Lower leg skin (tissue), 4 donors: ENCODE data around the gene METTL13. TPM values are rescaled to one million over a fixed set of nuclear protein-coding genes. Genes with fewer than 3 reads are reported as not detected.

ENCODE experiments used
- DNase-seq, 2 donors: peaks; one replicate each; pipeline ENCODE4 v3.0.0-alpha.2; 2019; ENCODE audit warnings: low spot score in 2 of 2
- H3K4me3 ChIP-seq: fragments of 200-600 bp; sonication (generic); 2 replicates; pipeline ENCODE4 v1.5.1; 2017; ENCODE audit warnings: mild to moderate bottlenecking, low read depth; ENCODE audit not compliant: poor library complexity, severe bottlenecking
- CTCF ChIP-seq, 3 donors: fragments of 450-650 bp; IDR thresholded peaks; one replicate each; pipeline ENCODE4 v1.5.1; 2016; ENCODE audit warnings: antibody characterized with exemption in 3 of 3, mild to moderate bottlenecking in 3 of 3, moderate library complexity in 2 of 3
- POLR2A ChIP-seq, 2 donors: fragments of 450-650 bp; IDR thresholded peaks; one replicate each; pipeline ENCODE4 v1.6.1; 2016 to 2017; ENCODE audit warnings: antibody characterized with exemption in 2 of 2, mild to moderate bottlenecking in 1 of 2, moderate library complexity in 1 of 2
- WGBS, 2 donors: methylation state at CpG; one replicate each; pipeline ENCODE4 v1.1.5; 2018; 5-methylcytosine and 5-hydroxymethylcytosine counted together
- intact Hi-C: fragments of 100-400 bp; cut with DNase I; formaldehyde crosslinking; loops from one replicate; pipeline ENCODE4 v1.15.0; 2023; ENCODE audit warnings: low total_unique reads
- total RNA-seq, 4 donors: library from RNA; depleted of rRNA; stranded (reverse); fragments of >200 nt; gene quantifications; one replicate each; pipeline ENCODE4 v1.1.0, GENCODE V29; 2016

METTL13 gene
- 10 to 100 TPM; 10.2 to 25.4 (median 17.7) TPM for total RNA-seq

- peak within 1 kb of the TSS; percentile 71 for H3K4me3 ChIP-seq
- TF ChIP-seq POLR2A (IDR thresholded peaks at IDR 0.05) (no peak), CTCF (IDR thresholded peaks at IDR 0.05) (no peak)
- DNase-seq, result peak; percentile 98 to 100
- intact Hi-C loops, result no loop called here
- 0 to 1% methylated on average over 56 to 57 of the region's 57 CpGs for WGBS, 2 donors
Observed at GRCh38 chr1:171781176-171781875, at the start of gene METTL13. Gene METTL13, plus strand, starts transcription at chr1:171781660. Its CDS starts 308 bp downstream, at chr1:171781968.

- H3K4me3 ChIP-seq, result no peak overlapping the region
- no peak for DNase-seq
- TF ChIP-seq CTCF (IDR thresholded peaks at IDR 0.05) (no peak), POLR2A (IDR thresholded peaks at IDR 0.05) (no peak)
- intact Hi-C loops, result no loop called here
- 97 to 100% methylated on average over 2 of the region's 2 CpGs for whole genome bisulfite sequencing, 2 donors
Observed at GRCh38 chr1:171736196-171736595, 45.3 kb upstream of the METTL13 start.

- DNase-seq, result no peak
- intact Hi-C loops, result no loop called here
- WGBS, 2 donors, result 68 to 80% methylated on average over 2 of the region's 2 CpGs
Observed at GRCh38 chr1:171738911-171739310, 42.5 kb upstream of the METTL13 start.

GRCh38 chr1:171739656-171740055, 41.8 kb upstream of the METTL13 start:
- no peak overlapping the region for H3K4me3 ChIP-seq
- no peak for DNase-seq
- TF ChIP-seq CTCF (IDR thresholded peaks at IDR 0.05), result no peak
- no peak for TF ChIP-seq POLR2A (IDR thresholded peaks at IDR 0.05)
- intact Hi-C loops, result no loop called here
- whole genome bisulfite sequencing, 2 donors, result 57 to 69% methylated on average over 2 of the region's 2 CpGs

More at GRCh38 chr1:171738911-171739310, 42.5 kb upstream of the METTL13 start:
- no peak for TF ChIP-seq POLR2A (IDR thresholded peaks at IDR 0.05)
- no peak for TF ChIP-seq CTCF (IDR thresholded peaks at IDR 0.05)
- H3K4me3 ChIP-seq, result no peak overlapping the region

GRCh38 chr1:171740356-171740863, 41.0 kb upstream of the METTL13 start:
- TF ChIP-seq CTCF (IDR thresholded peaks at IDR 0.05) (no peak), POLR2A (IDR thresholded peaks at IDR 0.05) (no peak)
- 68 to 73% methylated on average over 2 of the region's 2 CpGs for WGBS, 2 donors
- intact Hi-C loops, result no loop called here
- no peak for DNase-seq
- H3K4me3 ChIP-seq, result no peak overlapping the region
